Transverse colon (tissue), 4 donors: Measurements from ENCODE around the gene ADM2.

Experiments used
- CTCF ChIP-seq, 5 experiments: fragments of 200-600 bp in 3 of 5; fragments of 450-650 bp in 2 of 5; sonication (generic) in 3 of 5; IDR thresholded peaks; 1 replicate in 2 of 5; 2 replicates in 3 of 5; pipeline ENCODE4 v1.5.1; 2016 to 2017; ENCODE audit warnings: antibody characterized with exemption in 5 of 5, inconsistent platforms in 3 of 5, mild to moderate bottlenecking in 2 of 5, moderate library complexity in 1 of 5
- POLR2A ChIP-seq: fragments of 450-650 bp; IDR thresholded peaks from one replicate; pipeline ENCODE4 v1.6.1; 2016; ENCODE audit warnings: antibody characterized with exemption, mild to moderate bottlenecking, moderate library complexity
- POLR2AphosphoS5 ChIP-seq, 3 donors: sonication (generic); formaldehyde crosslinking; IDR thresholded peaks; one replicate each; pipeline ENCODE4 v1.6.1; 2016; ENCODE audit warnings: antibody characterized with exemption in 3 of 3

- TF ChIP-seq CTCF (IDR thresholded peaks at IDR 0.05) (no peak), POLR2A (no peak), POLR2AphosphoS5 (IDR thresholded peaks at IDR 0.05) (no peak)
Measured at GRCh38 chr22:50517495-50518260, 36.3 kb downstream of the ADM2 start.
